ENCODE results near the gene KCNJ15.

DNA sequence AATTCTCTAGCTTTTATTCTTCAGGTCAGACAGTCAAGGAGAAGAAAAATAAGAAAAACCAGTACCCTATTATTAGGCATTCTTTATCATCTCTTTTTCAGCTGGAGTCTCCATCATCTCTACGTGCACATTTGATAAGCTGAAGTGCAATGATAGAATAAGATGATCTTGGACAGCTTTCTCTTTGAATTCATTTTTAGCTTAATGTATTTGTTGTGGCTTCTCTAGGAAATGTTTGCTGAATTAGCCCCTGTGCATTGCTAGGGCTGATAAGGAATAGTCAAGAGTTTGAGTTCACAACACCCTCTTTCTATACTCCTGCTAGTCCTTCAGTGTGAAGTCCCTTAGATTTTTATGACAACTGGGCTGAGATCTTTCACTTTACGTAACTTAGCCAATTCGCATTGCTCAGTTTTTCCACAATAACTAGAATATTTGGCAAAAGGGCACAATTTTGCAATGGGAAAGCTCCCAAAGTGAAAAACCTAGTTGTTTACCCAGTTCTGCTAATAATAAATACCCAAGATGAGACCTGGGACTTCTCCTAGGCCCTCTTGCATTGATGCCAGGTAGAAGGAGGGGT lies 7.0 kb upstream of the KCNJ15 start:
- TF ChIP-seq POLR2A (IDR thresholded peaks at IDR 0.05) (no peak), EP300 (IDR thresholded peaks at IDR 0.05) (no peak)
- TF ChIP-seq, protein P1, sequence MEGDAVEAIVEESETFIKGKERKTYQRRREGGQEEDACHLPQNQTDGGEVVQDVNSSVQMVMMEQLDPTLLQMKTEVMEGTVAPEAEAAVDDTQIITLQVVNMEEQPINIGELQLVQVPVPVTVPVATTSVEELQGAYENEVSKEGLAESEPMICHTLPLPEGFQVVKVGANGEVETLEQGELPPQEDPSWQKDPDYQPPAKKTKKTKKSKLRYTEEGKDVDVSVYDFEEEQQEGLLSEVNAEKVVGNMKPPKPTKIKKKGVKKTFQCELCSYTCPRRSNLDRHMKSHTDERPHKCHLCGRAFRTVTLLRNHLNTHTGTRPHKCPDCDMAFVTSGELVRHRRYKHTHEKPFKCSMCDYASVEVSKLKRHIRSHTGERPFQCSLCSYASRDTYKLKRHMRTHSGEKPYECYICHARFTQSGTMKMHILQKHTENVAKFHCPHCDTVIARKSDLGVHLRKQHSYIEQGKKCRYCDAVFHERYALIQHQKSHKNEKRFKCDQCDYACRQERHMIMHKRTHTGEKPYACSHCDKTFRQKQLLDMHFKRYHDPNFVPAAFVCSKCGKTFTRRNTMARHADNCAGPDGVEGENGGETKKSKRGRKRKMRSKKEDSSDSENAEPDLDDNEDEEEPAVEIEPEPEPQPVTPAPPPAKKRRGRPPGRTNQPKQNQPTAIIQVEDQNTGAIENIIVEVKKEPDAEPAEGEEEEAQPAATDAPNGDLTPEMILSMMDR (IDR thresholded peaks at IDR 0.05): no peak
